ENCODE results near the gene C16orf89.
"Not testable (repeated sequence)": the region's sequence is repeated elsewhere in the genome, so short reads cannot be mapped to it uniquely, and the experiment has no call there.

The C16orf89 gene

DNA sequence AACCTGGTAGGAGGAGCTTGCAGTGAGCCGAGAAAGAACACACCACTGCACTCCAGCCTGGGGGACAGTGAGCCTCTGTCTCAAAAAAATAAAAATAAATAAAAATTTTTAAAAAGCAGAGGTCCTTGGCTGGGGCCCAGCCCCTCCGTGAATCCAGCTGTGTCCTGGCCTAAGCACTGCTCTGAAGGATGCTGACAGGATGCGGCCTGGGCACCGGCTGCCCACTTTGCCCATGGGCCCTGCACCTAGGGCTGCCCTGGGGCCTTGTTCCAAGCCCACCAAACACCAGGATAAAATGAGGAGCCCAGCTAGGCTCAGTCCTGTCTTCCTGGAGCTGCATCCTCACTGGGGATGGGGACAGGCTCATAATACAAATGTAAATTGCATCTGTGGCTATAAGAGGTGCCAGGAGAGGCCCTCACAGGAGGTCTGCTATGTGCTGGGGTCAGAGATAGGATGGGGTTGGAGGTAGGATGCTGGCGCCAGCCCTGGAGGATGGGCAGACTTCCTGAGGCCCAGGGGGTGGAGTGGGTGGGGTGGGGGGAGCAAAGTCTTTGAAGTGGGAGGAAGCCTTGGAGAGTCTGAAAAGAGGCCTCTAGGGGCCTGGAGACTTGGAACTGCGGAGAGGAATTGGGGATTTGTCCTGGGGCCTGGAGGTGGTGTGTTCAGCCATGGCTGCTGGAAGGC is 6.2 kb downstream of the C16orf89 start:
- DNase-seq, result no peak

DNA sequence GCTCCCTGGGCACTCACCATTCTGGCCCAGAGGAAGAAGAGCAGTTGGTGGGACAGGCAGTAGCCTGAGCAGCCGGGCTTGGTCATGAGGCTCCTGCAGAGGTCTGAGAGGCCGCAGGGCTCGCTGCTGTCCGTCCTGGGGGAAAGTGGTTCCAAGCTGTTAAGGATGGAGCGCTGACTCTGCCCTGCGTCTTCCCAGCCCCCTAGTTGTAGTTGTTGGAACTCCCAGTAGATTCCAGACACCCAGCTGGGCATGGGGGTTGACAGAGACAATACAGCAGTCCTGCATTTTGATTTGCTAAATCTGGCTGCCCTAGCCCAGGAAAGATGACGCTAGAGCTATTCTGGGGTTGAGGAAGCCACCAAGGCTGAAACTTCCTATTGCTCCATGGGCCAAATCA is 7.3 kb downstream of the C16orf89 start:
- DNase-seq, result no peak

DNA sequence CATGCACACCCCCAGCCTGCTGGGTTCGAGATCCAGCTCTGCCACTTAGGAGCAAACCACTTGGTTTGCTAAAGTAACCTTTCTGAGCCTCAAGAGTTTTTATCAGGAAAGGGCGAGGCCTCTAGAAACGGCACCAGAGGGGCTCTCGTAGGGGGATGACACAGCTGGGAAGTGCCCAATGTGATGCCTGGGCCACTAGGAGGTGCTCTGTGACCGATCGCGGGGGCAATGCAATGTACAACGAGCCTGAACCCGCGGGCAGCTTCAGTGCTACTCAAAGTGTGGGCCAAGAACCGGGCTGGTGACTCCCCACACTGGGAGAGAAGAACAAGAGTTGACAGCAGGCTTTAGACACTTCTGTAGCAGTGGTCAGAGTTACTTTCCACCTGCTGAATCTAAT is 9.4 kb downstream of the C16orf89 start:
- peak; percentile 57 for DNase-seq

DNA sequence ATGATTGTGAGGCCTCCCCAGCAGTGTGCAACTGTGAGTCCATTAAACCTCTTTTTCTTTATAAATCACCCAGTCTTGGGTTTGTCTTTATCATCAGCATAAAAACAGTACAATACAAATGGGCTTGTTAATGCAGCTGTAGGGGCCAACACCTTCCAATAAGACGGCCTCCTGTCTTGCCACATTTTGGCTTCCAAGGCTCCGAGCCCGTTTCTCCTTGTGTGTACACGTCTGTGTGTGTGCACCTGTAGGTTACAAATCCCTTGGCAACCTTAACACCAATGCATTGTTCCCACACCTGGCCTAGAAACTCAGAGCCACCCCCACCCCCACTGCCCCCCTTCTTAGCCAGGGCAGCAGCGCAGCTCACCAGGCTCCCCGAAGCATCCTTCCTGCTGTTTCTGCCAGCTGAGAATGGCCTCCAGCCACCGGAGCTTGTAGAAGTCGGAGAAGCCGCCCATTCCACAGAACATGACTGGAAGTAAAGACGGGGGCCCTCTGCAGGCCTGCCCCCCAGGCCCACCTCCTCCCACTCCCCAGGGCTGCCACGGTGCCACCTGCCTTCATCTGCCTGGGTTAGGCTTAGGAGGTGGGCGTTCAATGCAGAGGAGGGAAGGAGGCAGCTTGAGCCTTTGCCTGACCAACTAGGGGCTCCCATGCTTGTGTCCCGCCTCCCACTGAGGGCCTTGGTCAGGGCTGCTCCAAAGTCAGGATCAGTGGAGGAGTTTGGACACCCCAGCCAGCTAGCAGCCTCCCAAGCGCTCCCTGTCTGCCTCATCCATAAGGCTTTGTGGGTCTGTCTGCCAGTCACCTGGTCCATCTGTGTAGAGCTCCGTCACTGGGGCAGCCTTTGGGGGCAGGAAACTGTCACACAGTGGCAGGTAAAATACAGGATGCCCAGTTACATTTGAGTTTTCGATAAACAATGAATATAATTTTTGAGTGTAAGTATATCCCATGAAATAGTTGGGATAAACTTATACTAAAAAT is 10.6 kb downstream of the C16orf89 start:
- DNase-seq, result no peak

DNA sequence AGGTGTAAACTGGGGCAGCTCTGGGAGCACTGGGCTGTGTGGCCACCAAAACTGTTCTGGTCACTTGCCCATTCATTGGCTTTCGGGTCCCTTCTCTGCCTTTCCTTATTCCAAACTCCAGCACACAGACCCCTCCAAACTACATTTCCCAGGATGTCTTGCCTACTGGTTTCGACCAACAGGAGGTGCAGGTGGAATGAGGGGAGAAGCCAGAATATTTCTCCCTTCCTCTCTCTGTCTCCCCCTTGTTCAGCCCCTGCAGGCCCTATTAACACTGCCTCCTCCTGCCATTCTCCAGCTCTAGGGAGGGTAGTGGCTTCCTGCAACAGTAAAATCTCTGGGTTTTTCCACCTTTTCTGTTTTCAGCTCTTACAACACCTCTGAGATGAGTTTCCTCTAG is 18.8 kb downstream of the C16orf89 start:
- no peak for DNase-seq

DNA sequence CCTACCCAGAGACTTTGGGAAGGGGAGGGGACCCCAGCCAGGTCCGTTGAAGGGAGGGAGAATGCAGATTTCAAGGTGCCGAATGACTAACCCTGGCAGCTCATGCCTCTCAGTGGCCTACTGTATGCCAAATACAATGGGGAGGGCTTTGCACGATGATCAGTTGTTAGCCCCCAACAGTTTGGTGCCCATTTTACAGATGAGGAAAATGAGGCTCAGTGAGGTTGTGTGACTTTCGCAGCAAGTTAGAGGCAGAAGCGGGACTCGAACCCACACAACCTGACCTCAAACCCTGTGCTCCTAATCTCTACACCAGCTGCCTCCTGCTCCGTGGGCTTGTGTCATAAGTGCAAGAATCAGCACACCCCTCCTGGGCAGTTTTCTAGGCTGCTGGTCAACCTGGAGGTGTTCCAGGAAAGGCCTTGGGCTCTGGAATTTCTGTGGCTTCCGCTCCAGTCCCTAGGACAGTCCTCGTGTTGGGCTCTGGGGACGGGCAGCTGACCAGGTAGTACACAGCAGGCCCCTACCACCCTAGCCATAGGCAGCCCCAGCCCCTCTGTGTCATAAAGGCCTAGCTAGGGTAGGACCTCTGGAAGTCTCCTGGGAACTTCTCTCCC is 20.1 kb downstream of the C16orf89 start:
- DNase-seq, result no peak

DNA sequence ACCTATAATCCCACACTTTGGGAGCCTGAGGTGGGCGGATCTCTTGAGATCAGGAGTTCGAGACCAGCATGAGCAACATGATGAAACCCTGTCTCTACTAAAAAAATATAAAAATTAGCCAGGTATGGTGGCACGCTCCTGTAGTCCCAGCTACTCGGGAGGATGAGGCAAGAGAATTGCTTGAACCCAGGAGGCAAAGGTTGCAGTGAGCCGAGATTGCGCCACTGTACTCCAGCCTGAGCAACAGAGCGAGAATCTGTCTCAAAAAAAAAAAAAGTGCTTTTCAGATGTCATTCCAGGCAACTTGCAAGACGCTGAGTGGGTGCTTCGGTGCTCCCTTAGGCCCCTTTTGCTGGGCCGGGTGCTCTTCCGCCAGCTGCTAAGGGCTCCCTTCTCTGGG is 21.2 kb downstream of the C16orf89 start:
- DNase-seq, result not testable (repeated sequence)

DNA sequence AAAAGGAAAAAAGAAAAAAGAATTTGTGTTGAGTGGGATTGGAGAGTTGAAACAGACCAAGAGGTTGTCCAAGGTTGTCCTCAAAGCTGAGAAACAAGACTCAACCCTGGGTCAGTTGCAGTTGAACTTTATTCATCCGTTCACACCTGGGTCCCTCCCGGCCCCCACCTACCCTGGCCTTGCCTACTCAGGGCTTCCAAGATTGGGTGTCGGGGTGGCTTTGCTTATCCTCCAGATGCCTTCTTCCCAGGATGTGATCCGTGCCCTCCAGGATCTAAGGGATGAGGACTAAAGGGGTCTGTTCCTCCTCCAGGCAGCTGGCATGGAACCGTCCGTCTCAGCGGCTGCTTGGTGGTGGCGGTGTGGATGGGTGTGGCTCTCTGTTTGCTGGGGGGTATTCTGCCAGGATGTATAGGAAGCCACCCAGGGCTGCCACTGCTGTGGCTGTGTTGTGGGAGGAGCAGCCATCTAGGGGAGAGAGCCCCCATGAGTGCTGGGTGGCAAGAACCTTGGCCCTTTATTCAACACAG is 21.7 kb downstream of the C16orf89 start:
- DNase-seq, result no peak

DNA sequence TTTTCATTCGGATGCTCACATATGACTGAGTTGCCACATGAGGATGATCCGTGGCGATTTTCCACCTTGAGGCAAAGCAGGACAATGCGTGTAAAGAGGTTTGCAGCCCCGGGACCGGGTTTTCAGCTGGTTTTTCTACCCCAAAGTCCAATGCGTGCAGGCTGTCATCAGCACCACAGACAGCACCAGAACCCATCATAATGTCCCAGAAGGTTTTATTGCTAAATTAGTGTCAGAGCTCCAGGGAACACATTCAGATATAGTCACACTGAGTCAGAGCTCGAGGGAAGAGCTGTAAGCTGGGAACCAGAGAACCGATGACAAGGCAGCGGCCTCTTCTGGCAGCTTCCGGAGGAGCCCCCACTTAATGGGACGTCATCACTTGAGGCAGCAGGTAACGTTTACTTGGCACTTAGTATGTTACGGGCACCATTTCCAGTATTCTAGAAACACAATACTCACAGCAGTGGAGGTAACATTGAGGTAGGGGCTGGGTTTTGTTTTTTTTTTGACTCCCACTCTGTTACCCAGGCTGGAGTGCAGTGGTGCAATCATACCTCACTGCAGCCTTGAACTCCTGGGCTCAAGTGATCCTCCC is 23.1 kb downstream of the C16orf89 start:
- DNase-seq, result no peak

DNA sequence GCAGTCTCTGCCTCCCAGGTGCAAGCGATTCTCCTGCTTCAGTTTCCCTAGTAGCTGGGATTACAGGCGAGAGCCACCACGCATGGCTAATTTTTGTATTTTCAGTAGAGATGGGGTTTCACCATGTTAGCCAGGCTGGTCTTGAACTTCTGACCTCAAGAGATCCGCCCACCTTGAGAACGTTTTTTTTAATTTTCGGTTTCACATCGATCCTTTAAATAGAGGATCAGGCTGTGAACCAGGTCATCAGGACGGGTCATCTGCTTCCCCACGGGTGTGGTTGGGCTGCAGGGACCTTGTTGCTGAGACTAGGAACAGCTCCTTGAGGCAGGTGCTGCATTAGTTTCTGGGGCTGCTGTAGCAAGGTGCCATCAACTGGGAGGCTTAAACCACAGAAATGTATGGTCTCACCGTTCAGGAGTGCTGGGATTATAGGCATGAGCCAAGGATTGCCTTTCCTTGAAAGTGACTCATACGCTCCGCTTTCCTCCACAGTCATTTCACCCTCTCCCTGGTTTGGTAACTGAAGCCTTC is 24.1 kb downstream of the C16orf89 start:
- DNase-seq, result no peak

DNA sequence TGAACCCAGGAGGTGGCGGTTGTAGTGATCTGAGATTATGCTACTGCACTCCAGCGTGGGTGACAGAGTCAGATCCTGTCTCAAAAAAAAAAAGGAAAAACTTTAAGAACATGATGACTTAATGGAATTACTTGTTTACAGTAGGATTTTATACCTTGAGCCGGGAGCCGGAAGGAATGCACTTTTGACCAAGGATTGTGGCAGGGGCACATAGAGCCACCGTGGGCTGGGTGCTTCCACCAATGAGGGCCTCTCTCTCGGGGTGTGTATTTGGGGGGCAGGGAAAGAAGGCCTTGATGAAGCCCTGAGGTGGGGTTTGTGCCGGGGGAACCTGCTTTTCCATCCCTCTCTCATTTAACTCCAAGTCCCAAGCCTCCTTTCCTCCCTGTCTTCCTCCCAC is 25.3 kb downstream of the C16orf89 start:
- DNase-seq, result no peak

DNA sequence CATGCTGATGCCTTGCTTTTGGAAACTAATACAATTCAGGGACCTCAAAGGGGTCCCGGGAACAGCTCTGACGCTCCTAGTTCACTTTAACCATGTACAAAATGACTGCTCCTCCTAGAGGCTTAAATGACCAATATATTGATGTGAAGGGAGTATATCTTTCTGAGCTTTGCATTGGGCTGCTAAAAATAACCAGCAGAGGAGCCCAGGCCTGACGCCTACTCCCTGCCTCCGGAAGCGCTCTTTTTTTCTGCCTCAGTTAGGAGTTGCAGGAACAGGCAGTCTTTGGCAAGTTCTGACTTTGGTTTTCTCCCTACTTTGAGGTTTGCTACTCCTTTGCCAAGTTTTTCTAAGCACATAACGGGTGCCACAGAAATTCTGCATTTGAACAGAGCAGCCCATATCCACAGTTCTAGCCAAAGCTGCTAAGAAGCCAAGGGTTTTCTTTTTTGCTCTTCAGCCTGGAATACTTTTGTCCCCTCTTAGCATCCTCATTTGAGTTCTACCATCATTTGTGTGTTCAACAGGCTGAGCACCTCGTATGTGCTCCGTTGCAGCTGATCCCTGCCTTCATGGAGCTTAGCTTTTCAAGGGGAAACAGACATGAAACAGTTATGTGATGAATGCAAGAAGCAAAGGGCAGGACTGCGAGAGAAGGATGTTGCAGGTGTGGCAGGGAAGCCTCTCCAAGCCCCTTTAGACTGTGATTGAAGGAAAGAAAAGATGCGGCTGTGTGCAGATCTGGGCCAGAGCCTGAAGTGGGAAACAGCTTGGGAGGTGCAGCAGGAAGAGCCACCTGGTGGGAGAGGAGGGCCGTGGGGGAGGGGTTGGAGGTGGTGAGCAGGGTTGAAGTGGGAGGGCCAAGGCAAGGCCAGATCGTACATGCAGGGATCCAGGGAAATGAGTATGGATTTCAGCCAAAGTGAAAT is 29.3 kb downstream of the C16orf89 start:
- no peak for DNase-seq

DNA sequence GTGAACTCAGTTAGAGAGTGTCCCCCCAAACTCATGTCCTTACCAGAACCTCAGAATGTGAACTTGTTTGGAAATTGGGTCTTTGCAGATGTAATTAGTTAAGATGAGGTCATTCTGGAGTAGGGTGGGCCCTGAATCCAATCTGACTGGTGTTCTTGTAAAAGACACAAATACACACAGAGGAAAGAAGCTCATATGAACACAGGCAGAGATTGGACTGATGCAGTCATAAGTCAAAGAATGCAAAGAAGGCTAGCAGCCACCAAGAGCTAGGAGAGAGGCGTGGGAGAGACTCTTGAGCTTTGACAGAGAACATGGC is 29.9 kb downstream of the C16orf89 start:
- DNase-seq, result no peak

DNA sequence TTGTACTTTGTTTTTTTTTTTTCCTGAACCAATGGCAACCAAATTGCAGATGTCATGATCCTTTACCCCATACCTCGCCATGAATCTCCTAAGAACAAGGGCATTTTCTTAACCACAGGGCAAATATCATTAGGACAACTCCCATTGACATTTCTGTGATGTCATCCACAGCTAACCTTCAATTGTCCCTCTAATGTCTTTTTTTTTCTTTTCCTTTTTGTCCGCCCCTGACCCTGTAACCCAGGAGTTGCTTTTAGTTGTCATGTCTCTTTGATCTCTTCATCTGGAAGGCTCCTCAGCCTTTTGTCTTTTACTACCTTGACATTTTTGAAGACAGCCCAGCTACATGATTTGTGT is 31.6 kb downstream of the C16orf89 start:
- DNase-seq, result no peak

DNA sequence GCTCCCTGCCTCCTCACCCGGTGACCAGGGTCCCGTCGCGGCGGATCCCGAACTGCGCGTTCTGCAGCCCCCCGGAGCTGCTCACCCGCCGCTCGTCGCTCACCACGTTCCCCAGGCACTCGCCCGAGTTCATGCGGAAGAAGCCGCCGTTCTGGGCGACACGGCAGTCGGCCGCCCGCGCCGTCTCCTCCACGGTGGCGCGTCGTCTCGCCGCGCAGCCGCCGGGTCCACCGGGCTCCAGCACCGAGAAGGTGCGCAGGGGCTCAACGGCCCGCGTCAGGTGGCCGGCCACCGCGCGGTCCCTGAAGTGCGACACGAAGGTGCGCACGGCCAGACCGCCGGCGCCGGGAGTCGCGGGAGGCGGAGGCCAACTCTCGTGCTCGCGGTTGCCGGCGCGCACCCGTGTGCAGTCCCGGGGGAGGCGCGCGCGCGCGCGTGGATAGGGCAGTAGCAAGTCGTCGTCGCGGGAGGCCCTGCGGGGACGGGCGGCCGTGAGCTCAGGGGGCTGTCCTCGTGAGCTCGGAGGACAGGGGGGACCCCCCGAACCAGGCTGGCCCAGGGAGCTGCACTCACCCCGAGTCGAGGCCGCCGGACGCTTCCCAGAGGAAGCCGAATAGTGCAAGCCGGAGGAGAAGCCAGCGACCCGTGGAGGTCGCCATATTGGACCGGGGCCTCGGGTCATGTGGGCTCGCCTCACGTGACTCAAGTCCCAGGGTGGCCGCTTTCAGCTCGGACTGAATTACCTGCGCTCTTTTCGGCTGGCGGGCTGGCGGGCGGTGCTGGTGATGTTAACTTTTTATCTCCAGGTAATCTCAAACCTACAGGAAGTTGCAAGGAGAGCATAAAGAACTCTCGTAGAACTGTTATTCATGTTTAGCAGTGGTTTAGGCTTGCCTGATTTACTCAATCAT is 32.2 kb downstream of the C16orf89 start, which contains the start of gene NAGPA:
Gene NAGPA, minus strand, starts transcription at position 680 of the 911 bp plus-strand sequence. Its CDS starts 21 bp downstream, at position 659.
- peak; percentile 86 for DNase-seq

DNA sequence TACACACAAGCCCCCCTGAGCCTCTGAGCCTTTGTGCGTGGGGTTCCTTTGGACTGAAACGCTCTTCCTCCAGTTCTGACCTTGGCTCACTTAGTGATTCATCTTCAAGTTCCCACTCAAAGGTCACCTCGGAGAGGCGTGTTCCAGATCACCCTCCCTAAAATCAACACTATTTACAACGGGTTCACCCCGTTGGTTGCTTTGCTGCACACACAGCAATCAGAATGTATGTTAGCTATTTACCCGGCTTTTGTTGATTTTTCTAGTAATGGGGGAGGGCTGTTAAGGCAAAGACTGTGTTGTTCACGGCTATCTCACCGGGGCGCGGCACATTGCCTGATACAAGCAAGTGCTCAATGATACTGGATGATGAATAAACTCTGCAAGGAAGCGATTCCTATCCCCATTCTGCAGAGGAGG is 33.0 kb downstream of the C16orf89 start:
- no peak for DNase-seq

DNA sequence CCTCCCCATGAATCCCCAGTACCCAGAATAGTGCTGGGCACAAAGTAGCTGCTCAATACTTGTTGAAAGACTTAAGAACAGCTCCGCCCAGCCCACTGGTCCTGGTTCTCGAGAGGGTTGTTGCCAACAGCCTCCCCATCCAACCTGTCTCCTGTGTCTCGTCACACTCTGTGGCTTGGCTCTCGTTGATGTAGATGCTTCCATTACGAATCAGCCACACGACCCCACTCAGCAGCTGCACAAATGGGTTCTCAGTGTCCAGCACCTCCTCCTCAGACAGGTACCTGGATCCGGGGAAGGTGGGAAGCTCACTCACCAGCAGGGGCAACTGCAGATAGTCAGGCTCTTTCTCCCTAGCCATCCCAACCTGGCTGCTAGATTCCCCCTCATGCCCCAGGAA is 34.2 kb downstream of the C16orf89 start:
- no peak for DNase-seq

DNA sequence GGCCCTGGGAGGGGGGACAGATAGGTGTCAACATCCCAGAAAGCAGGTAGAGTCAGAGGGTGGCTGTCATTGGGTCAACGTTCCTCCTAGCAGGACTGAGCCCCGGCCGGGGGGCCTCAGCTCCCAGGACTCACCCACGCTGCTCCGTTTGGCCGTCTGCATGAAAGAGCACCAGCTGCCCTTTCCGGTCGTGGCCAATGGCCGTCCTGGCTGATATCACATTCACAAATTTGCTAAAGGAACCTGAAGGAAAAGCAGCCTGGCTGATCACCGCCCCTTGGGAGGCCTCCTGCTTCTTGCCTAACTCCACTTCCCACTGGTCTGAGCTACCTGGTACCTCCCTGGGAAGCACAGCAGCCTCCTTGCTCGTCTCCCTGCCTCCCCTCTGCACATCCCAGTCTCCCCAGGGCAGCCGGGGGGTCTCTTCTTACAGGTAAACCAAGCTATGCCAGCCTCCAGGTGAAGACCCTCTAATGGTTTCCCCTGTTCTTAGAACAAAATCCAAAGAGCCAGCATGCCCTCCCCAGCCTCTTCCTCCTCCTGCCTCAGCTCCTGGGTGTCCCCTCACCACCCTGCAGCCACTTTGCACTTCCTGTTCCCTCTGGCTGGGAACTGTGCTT is 35.4 kb downstream of the C16orf89 start:
- no peak for DNase-seq

DNA sequence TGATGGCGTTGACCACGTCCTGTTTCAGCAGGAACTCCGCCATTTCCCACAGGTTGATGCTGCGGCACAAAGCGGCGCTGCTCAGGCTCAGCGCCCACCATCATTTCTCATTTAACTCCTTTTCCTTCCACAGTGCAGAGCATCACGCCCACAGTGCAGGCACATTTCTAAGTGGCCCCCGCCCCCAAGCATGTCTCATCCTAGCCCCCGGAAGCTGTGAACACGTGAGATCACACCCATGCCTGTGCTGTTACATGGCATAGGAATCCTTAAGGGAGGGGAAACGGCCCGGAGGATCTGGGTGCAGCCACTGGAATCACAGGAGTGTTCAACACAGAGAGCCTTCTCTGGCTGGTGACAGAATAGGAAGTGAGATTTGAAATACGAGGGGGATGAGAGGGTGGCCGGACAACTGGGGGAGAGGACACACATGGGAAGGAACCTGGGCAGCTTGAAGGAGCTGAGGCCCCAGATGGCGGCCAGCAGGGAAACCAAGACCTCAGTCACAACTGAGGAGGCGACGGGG is 36.7 kb downstream of the C16orf89 start:
- DNase-seq, result no peak

Data from CD4-positive, alpha-beta T cell treated with Interleukin-17A for 4 hours (primary cell).